IMR-90 (cell line): ENCODE results near the gene ARHGEF2. TPM values are rescaled to one million over a fixed set of nuclear protein-coding genes. Genes with fewer than 3 reads are reported as not detected.

Experiments
- ATAC-seq: fragments of 200-7000 bp; cut with Tn5 transposase; 2 replicates; pipeline ENCODE4 v1.9.1; 2020; ENCODE audit warnings: low read depth, mild to moderate bottlenecking, moderate library complexity
- BruUV-seq: library from RNA; stranded (reverse); fragments of 400-500 nt; replicated peaks from 2 replicates; lab custom pipeline; 2021; lab: Mats Ljungman, UMichigan
- CTCF ChIA-PET: fragments of 300-600 bp; formaldehyde crosslinking; extraction: SDS; loops from one replicate; lab custom pipeline; 2021; ENCODE audit warnings: antibody characterized with exemption; lab: Yijun Ruan, JAX
- POLR2A ChIA-PET: fragments of 300-600 bp; sonication (Branson Sonifier 250); formaldehyde crosslinking; loops from one replicate; lab custom pipeline; 2022; ENCODE audit warnings: antibody characterized with exemption; ENCODE audit not compliant: unreplicated experiment; lab: Charles Lee
- DNase-seq: peaks from one replicate; pipeline ENCODE4 v3.0.0; 2013
- H2AFZ ChIP-seq: replicated peaks from 2 replicates; pipeline ENCODE3; 2013; ENCODE audit warnings: low read length, mild to moderate bottlenecking; ENCODE audit not compliant: poor library complexity
- H2AK5ac ChIP-seq: 2 replicates; pipeline ENCODE4 v1.6.1; 2013; ENCODE audit warnings: low read depth, low read length, inconsistent platforms
- H2AK9ac ChIP-seq: replicated peaks from 2 replicates; pipeline ENCODE3; 2013; ENCODE audit warnings: mild to moderate bottlenecking, low read depth, low read length, moderate library complexity; ENCODE audit not compliant: poor library complexity
- H2BK120ac ChIP-seq: 2 replicates; pipeline ENCODE4 v1.6.1; 2013; ENCODE audit warnings: low read depth, low read length, inconsistent platforms
- H2BK15ac ChIP-seq: 3 replicates; pipeline ENCODE4 v1.6.1; 2013; ENCODE audit warnings: low read depth, low read length, inconsistent platforms
- H2BK20ac ChIP-seq: 2 replicates; pipeline ENCODE4 v1.6.1; 2013; ENCODE audit warnings: low read depth, mild to moderate bottlenecking, inconsistent platforms, low read length, moderate library complexity
- H2BK5ac ChIP-seq: 2 replicates; pipeline ENCODE4 v1.6.1; 2013; ENCODE audit warnings: mild to moderate bottlenecking, low read depth, low read length, inconsistent platforms; ENCODE audit not compliant: poor library complexity, severe bottlenecking
- H3K14ac ChIP-seq: replicated peaks from 2 replicates; pipeline ENCODE4 v1.6.1; 2013; ENCODE audit warnings: low read depth, low read length, inconsistent platforms
- H3K18ac ChIP-seq: 2 replicates; pipeline ENCODE4 v1.6.1; 2013; ENCODE audit warnings: low read depth, low read length, control low read depth
- H3K23ac ChIP-seq: 2 replicates; pipeline ENCODE4 v1.6.1; 2013; ENCODE audit warnings: low read depth, low read length, inconsistent platforms
- H3K27ac ChIP-seq: 2 replicates; pipeline ENCODE4 v1.5.1; 2013; ENCODE audit warnings: mild to moderate bottlenecking, control low read depth, low read length; ENCODE audit not compliant: insufficient read depth
- H3K27me3 ChIP-seq: 2 replicates; pipeline ENCODE4 v1.6.1; 2013; ENCODE audit warnings: low read length; ENCODE audit not compliant: control insufficient read depth, insufficient read depth
- H3K36me3 ChIP-seq: 2 replicates; pipeline ENCODE4 v1.6.1; 2013; ENCODE audit warnings: low read length, mixed read lengths; ENCODE audit not compliant: control insufficient read depth, insufficient read depth
- H3K4ac ChIP-seq: 2 replicates; pipeline ENCODE4 v1.6.1; 2013; ENCODE audit warnings: low read depth, low read length, inconsistent platforms
- H3K4me1 ChIP-seq: 2 replicates; pipeline ENCODE4 v1.6.1; 2013; ENCODE audit warnings: low read length, mixed read lengths; ENCODE audit not compliant: control insufficient read depth, insufficient read depth
- H3K4me2 ChIP-seq: 2 replicates; pipeline ENCODE4 v1.6.1; 2013; ENCODE audit warnings: low read depth, mild to moderate bottlenecking, control low read depth, low read length, moderate library complexity
- H3K4me3 ChIP-seq: 2 replicates; pipeline ENCODE4 v1.5.1; 2013; ENCODE audit warnings: low read depth, mild to moderate bottlenecking, control low read depth, low read length, moderate library complexity; ENCODE audit not compliant: insufficient read depth
- H3K56ac ChIP-seq: 2 replicates; pipeline ENCODE4 v1.6.1; 2013; ENCODE audit warnings: low read length, inconsistent platforms; ENCODE audit not compliant: insufficient read depth; ENCODE audit errors: extremely low read depth
- H3K79me1 ChIP-seq, 2 experiments: 2 replicates each; pipeline ENCODE4 v1.6.1; 2013; ENCODE audit warnings: low read length in 2 of 2, inconsistent platforms in 1 of 2, low read depth in 1 of 2
- H3K9ac ChIP-seq: 2 replicates; pipeline ENCODE4 v1.6.1; 2013; ENCODE audit warnings: low read depth, low read length, control low read depth
- H3K9me1 ChIP-seq: 2 replicates; pipeline ENCODE4 v1.6.1; 2013; ENCODE audit warnings: low read length, inconsistent platforms; ENCODE audit not compliant: insufficient read depth
- H3K9me3 ChIP-seq: 2 replicates; pipeline ENCODE4 v1.6.1; 2013; ENCODE audit warnings: low read length; ENCODE audit not compliant: control insufficient read depth, insufficient read depth
- H4K20me1 ChIP-seq: 2 replicates; pipeline ENCODE4 v1.6.1; 2013; ENCODE audit warnings: low read length, inconsistent platforms; ENCODE audit not compliant: insufficient read depth
- H4K5ac ChIP-seq: 2 replicates; pipeline ENCODE4 v1.6.1; 2013; ENCODE audit warnings: mild to moderate bottlenecking, low read depth, low read length, control low read depth
- H4K8ac ChIP-seq, 2 experiments: 2 replicates each; pipeline ENCODE4 v1.6.1; 2013; ENCODE audit warnings: low read depth in 2 of 2, low read length in 2 of 2, control low read depth in 1 of 2, inconsistent platforms in 1 of 2
- H4K91ac ChIP-seq: 2 replicates; pipeline ENCODE4 v1.6.1; 2013; ENCODE audit warnings: low read depth, low read length, inconsistent platforms; ENCODE audit not compliant: insufficient read depth
- CEBPB ChIP-seq: IDR thresholded peaks from 2 replicates; pipeline ENCODE4 v1.6.1; 2012; ENCODE audit warnings: low read depth, low read length, improper control_type of control experiment
- ELK1 ChIP-seq: fragments of 150-350 bp; IDR thresholded peaks from 2 replicates; pipeline ENCODE4 v1.6.1; 2016; ENCODE audit warnings: low read depth, mild to moderate bottlenecking, low read length, moderate library complexity, borderline replicate concordance
- MAFK ChIP-seq: IDR thresholded peaks from 2 replicates; pipeline ENCODE4 v1.6.1; 2012; ENCODE audit warnings: low read depth, low read length, improper control_type of control experiment
- MAZ ChIP-seq: IDR thresholded peaks from 2 replicates; pipeline ENCODE4 v1.6.1; 2012; ENCODE audit warnings: low read depth, mild to moderate bottlenecking, low read length, improper control_type of control experiment, moderate library complexity, borderline replicate concordance
- NFE2L2 ChIP-seq: fragments of 150-350 bp; IDR thresholded peaks from 2 replicates; pipeline ENCODE4 v1.6.1; 2016; ENCODE audit warnings: low read depth, mild to moderate bottlenecking, low read length
- RCOR1 ChIP-seq: IDR thresholded peaks from 2 replicates; pipeline ENCODE4 v1.6.1; 2012; ENCODE audit warnings: mild to moderate bottlenecking, low read length, improper control_type of control experiment; ENCODE audit not compliant: insufficient replicate concordance
- WGBS, 2 experiments: methylation state at CpG; one replicate each; pipeline versions ENCODE4 v1.1.5 to v1.1.7; 2013; ENCODE audit warnings: missing lambda C conversion rate in 2 of 2; ENCODE audit not compliant: insufficient read length in 1 of 2; ENCODE audit errors: extremely low coverage in 2 of 2; 5-methylcytosine and 5-hydroxymethylcytosine counted together
- dilution Hi-C: fragments of 300-500 bp; cut with HindIII; formaldehyde crosslinking; loops from one replicate; pipeline ENCODE4 v1.14.3; 2018; ENCODE audit warnings: low sequenced_read_pairs; ENCODE audit not compliant: unreplicated experiment
- in situ Hi-C: fragments of 300-500 bp; cut with MboI; formaldehyde crosslinking; loops from 3 replicates; pipeline ENCODE4 v1.14.3; 2019; ENCODE audit warnings: low sequenced_read_pairs, inconsistent platforms, mixed read lengths
- intact Hi-C: fragments of 100-400 bp; cut with micrococcal nuclease; formaldehyde crosslinking; loops from 2 replicates; pipeline ENCODE4 v1.10.0; 2022
- polyA plus RNA-seq, 3 experiments: library from polyadenylated mRNA; depleted of rRNA; stranded (reverse); fragments of >200 nt; gene quantifications; 2 replicates each; pipeline ENCODE4 v1.2.3, GENCODE V29; 2012; ENCODE audit warnings: low replicate concordance in 1 of 3
- total RNA-seq: library from RNA; depleted of rRNA; stranded (reverse); fragments of >200 nt; gene quantifications from 2 replicates; pipeline ENCODE4 v1.2.3, GENCODE V29; 2012

ARHGEF2 gene
- total and polyA plus RNA-seq, 2 of the 4 experiments (the other 2 are of a cell fraction), result 91.8 to 117 TPM

- no peaks in the 10 kb centered on the region for H3K9me3 ChIP-seq
- H3K4ac ChIP-seq, result peak overlapping the region; percentile 73
- peak overlapping the region; percentile 34 for H2AFZ ChIP-seq
- H4K20me1 ChIP-seq, result peaks cover 97% of the 10 kb centered on the region
- peak overlapping the region; percentile 82 for H2AK9ac ChIP-seq
- dilution Hi-C loops, result no loop called here
- H2BK5ac ChIP-seq, result peak overlapping the region; percentile 83
- no peak overlapping the region for H3K4me3 ChIP-seq
- H3K14ac ChIP-seq, result peak overlapping the region; percentile 88; the same call in 1 of the 2 replicates
- peaks cover 48% of the 10 kb centered on the region for H3K4me1 ChIP-seq
- H3K27ac ChIP-seq, result peak overlapping the region; percentile 69
- H4K5ac ChIP-seq, result peak overlapping the region; percentile 33; the same call in 1 of the 2 replicates
- POLR2A ChIA-PET, result no interaction called here
- intact Hi-C loops, result no loop called here
- H2BK120ac ChIP-seq, result peak overlapping the region; percentile 36; the same call in 1 of the 2 replicates
- peak overlapping the region; percentile 77 for H2AK5ac ChIP-seq
- no peaks in the 10 kb centered on the region for H3K27me3 ChIP-seq
- peaks cover 66% of the 10 kb centered on the region for H3K36me3 ChIP-seq
- BruUV-seq, result no TSS peak
- H3K79me1 ChIP-seq, result peaks cover 34 to 86% of the 10 kb centered on the region in 2 experiments
- peak overlapping the region; percentile 95 for H3K23ac ChIP-seq
- peak overlapping the region; percentile 46 for H3K18ac ChIP-seq
- TF ChIP-seq ELK1 (no peak), MAZ (no peak), RCOR1 (no peak), MAFK (no peak), CEBPB (no peak), NFE2L2 (no peak)
- no peak overlapping the region for H2BK15ac ChIP-seq
- ATAC-seq, result no peak
- peaks cover 54% of the 10 kb centered on the region for H3K9me1 ChIP-seq
- H4K91ac ChIP-seq, result peak overlapping the region; percentile 54
- peak overlapping the region; percentile 30; the same call in 1 of the 2 replicates for H3K9ac ChIP-seq
- no peak overlapping the region for H2BK20ac ChIP-seq
- in situ Hi-C loops, result no loop called here
- DNase-seq, result no peak
- H3K4me2 ChIP-seq, result peak overlapping the region; percentile 32; the same call in 1 of the 2 replicates
- H3K56ac ChIP-seq, result no peak overlapping the region
- no CpG with 5 or more reads among the region's 9 CpGs for WGBS, 2 experiments
- CTCF ChIA-PET, result no interaction called here
- H4K8ac ChIP-seq, result peak overlapping the region; percentile 11 to 69; a peak in 2 of 4 replicates
Measured at GRCh38 chr1:155969377-155969791, 9.0 kb downstream of the ARHGEF2 start.
